ENCODE data around the gene MR1.
A peak's percentile ranks its signal among the peaks of the same experiment; 100 is the strongest.

The MR1 gene

GRCh38 chr1:181094416-181095212 lies 60.8 kb downstream of the MR1 start:
- Histone ChIP-seq H3K9me3 (ENCODE audit: control insufficient read depth, insufficient read depth, low read depth, low read length) (no peaks in the 10 kb centered on the region), H3K27ac (ENCODE audit: extremely low read depth, low read depth, low read length) (no peak overlapping the region), H3K4me3 (ENCODE audit: low read depth, low read length) (no peak overlapping the region), H3K36me3 (ENCODE audit: control insufficient read depth in 2 of 2, insufficient read depth in 1 of 2, low read length in 2 of 2) (peaks cover 0 to 35% of the 10 kb centered on the region in 2 experiments; a peak in 2 of 3 replicates), H3K4me1 (ENCODE audit: control insufficient read depth, insufficient read depth, low read length) (peaks cover 22% of the 10 kb centered on the region)
- CTCF ChIA-PET = interaction anchor here (1.4 to 8.5 kb wide), 3 partner anchors 41 to 213 kb away, joined by 3 to 69 read pairs (median 6); no protein-coding TSS in a partner anchor
- POLR2A ChIA-PET = interaction anchor here (0.6 to 6.3 kb wide), 5 partner anchors 10 to 47 kb away, joined by 4 to 27 read pairs (median 8); no protein-coding TSS in a partner anchor
- TF ChIP-seq ZNF23 (tag by site-specific recombination; IDR thresholded peaks at IDR 0.05; ENCODE audit: borderline replicate concordance) = no peak
- TF ChIP-seq GFI1B (tag by site-specific recombination; IDR thresholded peaks at IDR 0.05) = 0 out of 2 replicates have a peak, but pooled peaks have one; percentile 42
- peak; percentile 68 for TF ChIP-seq ZNF366 (tag by site-specific recombination; conservative IDR thresholded peaks at IDR 0.05)
- TF ChIP-seq SCRT2 (tag by site-specific recombination; IDR thresholded peaks at IDR 0.05) = no peak
- peak; percentile 35 for TF ChIP-seq SP2 (tag by site-specific recombination; IDR thresholded peaks at IDR 0.05)
- peak; percentile 60; the same call in 1 of the 2 replicates for TF ChIP-seq BCL6B (tag by site-specific recombination; IDR thresholded peaks at IDR 0.05)
- peak; percentile 78 for TF ChIP-seq ZNF629 (tag by site-specific recombination; IDR thresholded peaks at IDR 0.05)
- TF ChIP-seq ZNF76 (tag by site-specific recombination; IDR thresholded peaks at IDR 0.05; ENCODE audit: borderline replicate concordance, low read depth) = peak; percentile 54; the same call in 1 of the 2 replicates
- peak; percentile 61 for TF ChIP-seq ZNF600 (tag by site-specific recombination; IDR thresholded peaks at IDR 0.05)
- TF ChIP-seq TRIM28 (IDR thresholded peaks at IDR 0.05; ENCODE audit: borderline replicate concordance, low read length) = peak; percentile 58; the same call in 1 of the 2 replicates
- peak; percentile 58 for TF ChIP-seq GLIS1 (tag by site-specific recombination; IDR thresholded peaks at IDR 0.05)
- TF ChIP-seq KLF7 (tag by site-specific recombination; IDR thresholded peaks at IDR 0.05; ENCODE audit: borderline replicate concordance) = no peak
- no peak for TF ChIP-seq ZNF148 (tag by site-specific recombination; IDR thresholded peaks at IDR 0.05; ENCODE audit: borderline replicate concordance)
- TF ChIP-seq ZNF639 (tag by site-specific recombination; IDR thresholded peaks at IDR 0.05) = peak; percentile 45; the same call in 1 of the 2 replicates
- no peak for TF ChIP-seq ZNF324 (tag by site-specific recombination; IDR thresholded peaks at IDR 0.05)
- peak; percentile 65; the same call in 1 of the 2 replicates for TF ChIP-seq ELK4 (IDR thresholded peaks at IDR 0.05; ENCODE audit: borderline replicate concordance, low read depth, low read length)
- TF ChIP-seq ZNF654 (tag by site-specific recombination; IDR thresholded peaks at IDR 0.05; ENCODE audit: low read depth) = 0 out of 2 replicates have a peak, but pooled peaks have one; percentile 5
- no peak for TF ChIP-seq ZNF701 (tag by site-specific recombination; IDR thresholded peaks at IDR 0.05)
- TF ChIP-seq ZNF362 (tag by site-specific recombination; IDR thresholded peaks at IDR 0.05) = no peak
- 0 out of 2 replicates have a peak, but pooled peaks have one; percentile 37 for TF ChIP-seq REST (tag by site-specific recombination; IDR thresholded peaks at IDR 0.05)
- no peak for TF ChIP-seq ZNF138 (tag by site-specific recombination; IDR thresholded peaks at IDR 0.05; ENCODE audit: borderline replicate concordance)
- TF ChIP-seq HOXC10 (CRISPR knock-in tag; IDR thresholded peaks at IDR 0.05) = no peak
- TF ChIP-seq ZNF175 (tag by site-specific recombination; IDR thresholded peaks at IDR 0.05) = no peak

Measured in HEK293 (cell line).